ENCODE measurements around the gene DHFR2. TPM values are rescaled to one million over a fixed set of nuclear protein-coding genes. Genes with fewer than 3 reads are reported as not detected.
"Not testable (repeated sequence)": the region's sequence is repeated elsewhere in the genome, so short reads cannot be mapped to it uniquely, and the experiment has no call there.

The DHFR2 gene
- total RNA-seq, 2 donors from 2014 or later, result 7.6 to 7.8 TPM

DNA sequence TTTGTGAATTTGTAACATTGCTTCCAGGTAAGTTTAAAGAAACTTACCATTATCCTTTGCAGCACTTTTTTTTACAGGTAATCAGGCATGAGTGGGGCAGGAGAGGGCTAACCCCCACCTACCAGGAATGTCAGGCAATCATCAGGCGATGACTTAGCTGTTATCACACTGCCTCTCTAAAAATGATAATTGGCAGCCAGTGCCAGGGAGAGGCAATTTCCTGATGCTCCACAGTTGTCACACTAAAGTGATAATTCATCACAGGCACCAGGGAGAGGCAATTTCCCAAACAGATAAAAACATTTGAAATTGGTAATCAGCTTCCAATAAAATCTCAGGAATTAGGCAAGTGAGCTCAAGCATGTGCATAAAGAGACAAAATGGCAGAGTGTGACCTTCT is 26.4 kb upstream of the DHFR2 start:
- DNase-seq (ENCODE audit: low spot score), result no peak
- Histone ChIP-seq H3K4me3 (no peak overlapping the region), H3K4me1 (replicated peaks) (no peaks in the 10 kb centered on the region), H3K27ac (no peak overlapping the region), H3K27me3 (replicated peaks; ENCODE audit: insufficient read depth) (no peaks in the 10 kb centered on the region), H3K9me3 (no peaks in the 10 kb centered on the region), H3K36me3 (no peaks in the 10 kb centered on the region)
- WGBS, result 96% methylated on average over 1 of the region's 1 CpG
- TF ChIP-seq, protein P1, sequence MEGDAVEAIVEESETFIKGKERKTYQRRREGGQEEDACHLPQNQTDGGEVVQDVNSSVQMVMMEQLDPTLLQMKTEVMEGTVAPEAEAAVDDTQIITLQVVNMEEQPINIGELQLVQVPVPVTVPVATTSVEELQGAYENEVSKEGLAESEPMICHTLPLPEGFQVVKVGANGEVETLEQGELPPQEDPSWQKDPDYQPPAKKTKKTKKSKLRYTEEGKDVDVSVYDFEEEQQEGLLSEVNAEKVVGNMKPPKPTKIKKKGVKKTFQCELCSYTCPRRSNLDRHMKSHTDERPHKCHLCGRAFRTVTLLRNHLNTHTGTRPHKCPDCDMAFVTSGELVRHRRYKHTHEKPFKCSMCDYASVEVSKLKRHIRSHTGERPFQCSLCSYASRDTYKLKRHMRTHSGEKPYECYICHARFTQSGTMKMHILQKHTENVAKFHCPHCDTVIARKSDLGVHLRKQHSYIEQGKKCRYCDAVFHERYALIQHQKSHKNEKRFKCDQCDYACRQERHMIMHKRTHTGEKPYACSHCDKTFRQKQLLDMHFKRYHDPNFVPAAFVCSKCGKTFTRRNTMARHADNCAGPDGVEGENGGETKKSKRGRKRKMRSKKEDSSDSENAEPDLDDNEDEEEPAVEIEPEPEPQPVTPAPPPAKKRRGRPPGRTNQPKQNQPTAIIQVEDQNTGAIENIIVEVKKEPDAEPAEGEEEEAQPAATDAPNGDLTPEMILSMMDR (IDR thresholded peaks at IDR 0.05), result no peak
- TF ChIP-seq POLR2A (IDR thresholded peaks at IDR 0.05) (no peak), POLR2AphosphoS5 (IDR thresholded peaks at IDR 0.05) (no peak)
- intact Hi-C loops (cut with DNase I), result no loop called here

DNA sequence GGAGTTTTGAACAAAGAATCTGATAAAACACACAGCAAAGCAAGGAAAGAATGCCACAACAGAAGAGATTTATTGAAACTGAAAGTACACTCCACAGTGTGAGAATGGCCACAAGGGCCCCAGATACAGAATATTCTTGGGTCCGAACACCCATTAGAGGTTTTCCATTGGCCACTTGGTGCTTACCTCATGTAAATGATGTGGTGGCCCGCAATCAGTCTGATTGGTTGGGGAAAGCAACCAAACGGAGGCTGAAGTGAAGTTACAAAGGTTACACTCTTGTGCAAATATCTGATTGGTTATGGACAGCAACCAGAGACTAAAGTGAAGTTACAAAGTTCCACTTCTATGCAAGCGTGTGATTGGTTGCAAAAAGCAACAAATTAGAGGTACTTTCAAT is 20.5 kb upstream of the DHFR2 start:
- no peak for TF ChIP-seq POLR2A (IDR thresholded peaks at IDR 0.05)
- intact Hi-C loops (cut with DNase I), result no loop called here
- no peak overlapping the region for H3K4me3 ChIP-seq
- 88% methylated on average over 4 of the region's 4 CpGs for WGBS
- no peaks in the 10 kb centered on the region for H3K36me3 ChIP-seq
- H3K27ac ChIP-seq, result no peak overlapping the region
- no peaks in the 10 kb centered on the region for H3K4me1 ChIP-seq (replicated peaks)
- H3K9me3 ChIP-seq, result no peaks in the 10 kb centered on the region
- H3K27me3 ChIP-seq (replicated peaks; ENCODE audit: insufficient read depth), result no peaks in the 10 kb centered on the region
- DNase-seq (ENCODE audit: low spot score), result no peak

DNA sequence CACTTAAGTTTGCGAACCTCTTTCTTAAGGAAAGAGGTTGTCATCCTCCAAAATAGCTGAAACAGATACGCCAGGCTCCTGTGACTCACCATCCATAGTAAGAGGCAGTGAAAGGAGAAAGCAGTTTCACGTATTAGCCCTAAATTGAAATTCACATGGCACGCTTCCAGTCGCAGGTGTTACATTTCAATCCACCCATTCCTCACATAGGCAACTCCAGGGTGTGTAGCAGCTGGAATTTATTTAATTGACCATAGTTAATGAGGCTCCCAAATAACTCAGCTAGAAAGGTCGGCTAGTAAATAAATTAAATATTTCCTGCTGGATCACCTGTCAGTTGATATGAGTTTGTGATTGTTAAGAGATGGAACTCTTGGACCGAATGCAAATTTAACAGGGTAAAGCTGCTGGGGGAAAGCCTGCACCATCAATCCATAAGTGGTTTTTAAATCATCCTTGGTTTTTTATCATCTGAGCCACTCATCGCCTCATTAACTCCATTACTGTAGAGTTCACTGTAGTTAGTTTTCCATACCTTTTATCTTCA is 19.7 kb upstream of the DHFR2 start:
- intact Hi-C loops (cut with DNase I), result no loop called here
- H3K27me3 ChIP-seq (replicated peaks; ENCODE audit: insufficient read depth), result no peaks in the 10 kb centered on the region
- TF ChIP-seq POLR2A (IDR thresholded peaks at IDR 0.05) (no peak), POLR2AphosphoS5 (IDR thresholded peaks at IDR 0.05) (no peak)
- TF ChIP-seq, protein P1 (IDR thresholded peaks at IDR 0.05), result no peak

DNA sequence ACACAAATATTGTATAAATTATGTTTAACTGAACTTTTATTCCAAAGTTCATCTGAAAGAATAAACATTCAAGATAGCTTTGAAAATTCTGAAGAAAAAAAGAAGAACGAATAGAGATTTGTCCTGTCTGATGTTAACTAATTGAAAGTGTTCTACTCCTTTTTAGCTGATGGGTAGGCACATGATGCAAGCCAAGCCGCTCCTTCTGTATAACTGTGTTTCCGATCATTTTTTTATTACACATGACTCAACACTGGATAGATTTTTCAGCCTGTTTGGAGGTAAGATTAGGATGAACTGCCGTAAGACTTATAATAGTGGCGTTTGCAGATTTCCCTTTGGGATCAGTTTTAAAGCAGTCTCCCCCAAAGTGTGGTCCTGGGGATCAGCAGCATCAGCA is 19.2 kb upstream of the DHFR2 start:
- intact Hi-C loops (cut with DNase I), result no loop called here
- H3K27ac ChIP-seq, result no peak overlapping the region
- TF ChIP-seq, protein P1 (IDR thresholded peaks at IDR 0.05), result no peak
- TF ChIP-seq POLR2A (IDR thresholded peaks at IDR 0.05) (no peak), POLR2AphosphoS5 (IDR thresholded peaks at IDR 0.05) (no peak)
- H3K9me3 ChIP-seq, result no peaks in the 10 kb centered on the region
- H3K27me3 ChIP-seq (replicated peaks; ENCODE audit: insufficient read depth), result no peaks in the 10 kb centered on the region
- 82% methylated on average over 5 of the region's 5 CpGs for WGBS
- no peaks in the 10 kb centered on the region for H3K4me1 ChIP-seq (replicated peaks)
- no peaks in the 10 kb centered on the region for H3K36me3 ChIP-seq
- H3K4me3 ChIP-seq, result no peak overlapping the region
- DNase-seq (ENCODE audit: low spot score), result no peak

More for the DNA sequence above, 19.7 kb upstream of the DHFR2 start:
- no peaks in the 10 kb centered on the region for H3K36me3 ChIP-seq
- no peaks in the 10 kb centered on the region for H3K9me3 ChIP-seq
- DNase-seq (ENCODE audit: low spot score), result no peak
- H3K4me1 ChIP-seq (replicated peaks), result no peaks in the 10 kb centered on the region
- H3K4me3 ChIP-seq, result no peak overlapping the region
- WGBS, result 79% methylated on average over 8 of the region's 8 CpGs
- no peak overlapping the region for H3K27ac ChIP-seq

DNA sequence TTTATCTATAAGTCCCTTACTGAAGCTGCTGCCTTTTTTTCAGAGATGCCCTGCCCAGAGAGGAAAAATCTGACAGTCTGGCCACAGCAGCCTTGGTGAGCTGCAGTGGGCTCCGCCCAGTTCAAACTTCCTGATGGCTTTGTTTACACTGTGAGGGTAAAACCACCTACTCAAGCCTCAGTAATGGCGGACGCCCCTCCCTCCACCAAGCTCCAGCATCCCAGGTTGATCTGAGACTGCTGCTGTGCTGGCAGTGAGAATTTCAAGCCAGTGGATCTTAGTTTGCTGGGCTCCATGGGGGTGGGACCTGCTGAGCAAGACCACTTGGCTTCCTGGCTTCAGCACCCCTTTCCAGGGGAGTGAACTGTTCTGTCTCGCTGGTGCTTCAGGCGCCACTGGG is 17.8 kb upstream of the DHFR2 start:
- WGBS, result 86% methylated on average over 5 of the region's 5 CpGs
- H3K27me3 ChIP-seq (replicated peaks; ENCODE audit: insufficient read depth); intact Hi-C loops (cut with DNase I); H3K4me3 ChIP-seq; H3K9me3 ChIP-seq; DNase-seq (ENCODE audit: low spot score); H3K36me3 ChIP-seq; H3K27ac ChIP-seq; H3K4me1 ChIP-seq (replicated peaks): not testable (repeated sequence)

DNA sequence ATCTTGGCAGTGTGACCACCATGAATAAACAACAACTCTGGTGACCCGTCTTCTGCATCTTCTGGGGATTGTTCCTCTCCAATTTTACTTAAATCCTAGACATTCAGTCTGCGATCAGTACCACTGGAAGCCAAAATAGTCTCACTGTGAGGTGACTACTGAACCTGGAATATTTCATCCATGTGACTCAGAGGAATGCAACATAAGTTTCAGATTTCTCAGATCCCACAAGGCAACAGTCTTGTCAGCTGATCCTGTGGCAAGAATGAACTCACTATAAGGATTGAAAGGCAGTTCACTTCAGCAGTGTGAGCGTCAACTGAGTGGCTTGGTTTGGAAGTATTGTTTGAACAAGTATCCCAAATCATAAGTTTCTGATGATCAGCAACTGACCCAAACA is 13.3 kb upstream of the DHFR2 start:
- TF ChIP-seq POLR2A (IDR thresholded peaks at IDR 0.05) (no peak), POLR2AphosphoS5 (IDR thresholded peaks at IDR 0.05) (no peak)
- TF ChIP-seq, protein P1 (IDR thresholded peaks at IDR 0.05), result no peak
- Histone ChIP-seq H3K36me3 (no peaks in the 10 kb centered on the region), H3K27me3 (replicated peaks; ENCODE audit: insufficient read depth) (no peaks in the 10 kb centered on the region), H3K4me3 (no peak overlapping the region), H3K4me1 (replicated peaks) (no peaks in the 10 kb centered on the region), H3K9me3 (no peaks in the 10 kb centered on the region), H3K27ac (no peak overlapping the region)
- DNase-seq (ENCODE audit: low spot score), result no peak
- intact Hi-C loops (cut with DNase I), result no loop called here
- 94% methylated on average over 3 of the region's 3 CpGs for WGBS
